ENCODE results near the gene DNAJC22. TPM values are rescaled to one million over a fixed set of nuclear protein-coding genes. Genes with fewer than 3 reads are reported as not detected.

DNAJC22 gene
- under 1 TPM in 3 of 4 donors, not detected in 1; 0.17 to 0.34 (median 0.26) TPM for total RNA-seq

- peak within 1 kb of the TSS; percentile 44 to 60 (median 50) for H3K4me3 ChIP-seq
- H3K9me3 ChIP-seq, result no peaks in the 10 kb centered on the region
- no peak for TF ChIP-seq CTCF (IDR thresholded peaks at IDR 0.05)
- DNase-seq (ENCODE audit: extremely low spot score), result no peak
- H3K36me3 ChIP-seq, result no peaks in the 10 kb centered on the region
- peaks cover 18 to 100% (median 69%) of the 10 kb centered on the region in 4 donors for H3K27me3 ChIP-seq
- intact Hi-C loops (cut with DNase I), result no loop called here
- 14% methylated on average over 28 of the region's 47 CpGs for WGBS
- H3K4me1 ChIP-seq, result peaks cover 58 to 63% (median 61%) of the 10 kb centered on the region in 4 donors
- no peak within 1 kb of the TSS for H3K27ac ChIP-seq (replicated peaks in 1 of 4)
These were observed at the start of gene DNAJC22 for GRCh38 chr12:49346659-49347310. DNAJC22 (plus strand) TSS chr12:49346888; CDS start chr12:49348873, 1,985 bp downstream.

GRCh38 chr12:49297695-49298060 lies 49.0 kb upstream of the DNAJC22 start:
- no peak overlapping the region for H3K27ac ChIP-seq (replicated peaks in 1 of 4)
- intact Hi-C loops (cut with DNase I), result no loop called here
- peaks cover 0 to 84% (median 42%) of the 10 kb centered on the region in 4 donors for H3K27me3 ChIP-seq
- H3K4me1 ChIP-seq, result peaks cover 28 to 50% (median 39%) of the 10 kb centered on the region in 4 donors
- H3K9me3 ChIP-seq, result no peaks in the 10 kb centered on the region
- TF ChIP-seq EP300 (IDR thresholded peaks at IDR 0.05) (no peak), CTCF (IDR thresholded peaks at IDR 0.05) (no peak), POLR2AphosphoS5 (IDR thresholded peaks at IDR 0.05) (no peak), POLR2A (IDR thresholded peaks at IDR 0.05; ENCODE audit: low read depth) (no peak)
- WGBS, result 31% methylated on average over 8 of the region's 8 CpGs
- no peak for DNase-seq (ENCODE audit: extremely low spot score)
- peak overlapping the region in 3 of 4 donors; percentile 29 to 47 (median 31) for H3K4me3 ChIP-seq
- H3K36me3 ChIP-seq, result no peaks in the 10 kb centered on the region

- Histone ChIP-seq H3K4me3 (no peak overlapping the region), H3K4me1 (peaks cover 23 to 45% (median 34%) of the 10 kb centered on the region in 4 donors), H3K9me3 (no peaks in the 10 kb centered on the region), H3K36me3 (no peaks in the 10 kb centered on the region), H3K27ac (replicated peaks in 1 of 4) (no peak overlapping the region), H3K27me3 (peaks cover 0 to 89% (median 42%) of the 10 kb centered on the region in 4 donors)
- 55% methylated on average over 4 of the region's 6 CpGs for WGBS
- intact Hi-C loops (cut with DNase I), result no loop called here
- no peak for DNase-seq (ENCODE audit: extremely low spot score)
- TF ChIP-seq CTCF (IDR thresholded peaks at IDR 0.05), result no peak
- TF ChIP-seq POLR2A (IDR thresholded peaks at IDR 0.05; ENCODE audit: low read depth), result no peak
- TF ChIP-seq POLR2AphosphoS5 (IDR thresholded peaks at IDR 0.05), result no peak
- no peak for TF ChIP-seq EP300 (IDR thresholded peaks at IDR 0.05)
These were observed 48.5 kb upstream of the DNAJC22 start for GRCh38 chr12:49298160-49298559.

- Histone ChIP-seq H3K27me3 (peaks cover 0 to 86% (median 26%) of the 10 kb centered on the region in 4 donors), H3K4me3 (no peak overlapping the region), H3K4me1 (peaks cover 10 to 15% (median 13%) of the 10 kb centered on the region in 4 donors), H3K9me3 (no peaks in the 10 kb centered on the region), H3K36me3 (no peaks in the 10 kb centered on the region), H3K27ac (replicated peaks in 1 of 4) (no peak overlapping the region)
- DNase-seq (ENCODE audit: extremely low spot score), result no peak
- TF ChIP-seq POLR2AphosphoS5 (IDR thresholded peaks at IDR 0.05), result no peak
- no peak for TF ChIP-seq EP300 (IDR thresholded peaks at IDR 0.05)
- no peak for TF ChIP-seq CTCF (IDR thresholded peaks at IDR 0.05)
- TF ChIP-seq POLR2A (IDR thresholded peaks at IDR 0.05; ENCODE audit: low read depth), result no peak
- intact Hi-C loops (cut with DNase I), result no loop called here
- 77% methylated on average over 4 of the region's 4 CpGs for WGBS
These were observed 44.9 kb upstream of the DNAJC22 start for GRCh38 chr12:49301760-49302159.

GRCh38 chr12:49304161-49304560 lies 42.5 kb upstream of the DNAJC22 start:
- peaks cover 0 to 74% (median 4%) of the 10 kb centered on the region in 4 donors for H3K27me3 ChIP-seq
- H3K4me1 ChIP-seq, result no peaks in the 10 kb centered on the region
- 71% methylated on average over 2 of the region's 2 CpGs for whole genome bisulfite sequencing
- H3K36me3 ChIP-seq, result no peaks in the 10 kb centered on the region
- no peak overlapping the region for H3K27ac ChIP-seq (replicated peaks in 1 of 4)
- DNase-seq (ENCODE audit: extremely low spot score), result no peak
- no peak overlapping the region for H3K4me3 ChIP-seq
- no peak for TF ChIP-seq CTCF (IDR thresholded peaks at IDR 0.05)
- TF ChIP-seq POLR2AphosphoS5 (IDR thresholded peaks at IDR 0.05), result no peak
- TF ChIP-seq EP300 (IDR thresholded peaks at IDR 0.05), result no peak
- intact Hi-C loops (cut with DNase I), result no loop called here
- H3K9me3 ChIP-seq, result no peaks in the 10 kb centered on the region
